H1 (cell line): Measurements from ENCODE around the gene ICAM3. TPM values are rescaled to one million over a fixed set of nuclear protein-coding genes. Genes with fewer than 3 reads are reported as not detected.
"Not testable (repeated sequence)": the region's sequence is repeated elsewhere in the genome, so short reads cannot be mapped to it uniquely, and the experiment has no call there.

Source experiments
- CTCF ChIA-PET: fragments of 300-600 bp; sonication (Branson Sonifier 250); formaldehyde crosslinking; loops from one replicate; lab custom pipeline; 2021; ENCODE audit not compliant: partially characterized antibody; lab: Charles Lee
- POLR2A ChIA-PET: fragments of 300-600 bp; sonication (Branson Sonifier 250); formaldehyde crosslinking; loops from one replicate; lab custom pipeline; 2021; ENCODE audit warnings: inconsistent platforms; ENCODE audit not compliant: partially characterized antibody; lab: Charles Lee
- DNase-seq, 2 experiments: peaks; one replicate each; pipeline versions ENCODE4 v3.0.0 to v3.0.0-alpha.2; 2010 to 2022; ENCODE audit warnings: low spot score in 2 of 2, low read depth in 1 of 2, mixed read lengths in 1 of 2
- FAIRE-seq: peaks from 2 replicates; lab custom pipeline; 2011; peaks lifted over from hg19 to GRCh38; lab: Jason Lieb, UNC
- H2AFZ ChIP-seq: 2 replicates; pipeline ENCODE4 v1.8.1; 2012; ENCODE audit warnings: low read length, inconsistent platforms
- H2AK5ac ChIP-seq: 2 replicates; pipeline ENCODE4 v1.6.1; 2013; ENCODE audit warnings: low read depth, low read length
- H2BK120ac ChIP-seq: replicated peaks from 2 replicates; pipeline ENCODE3; 2013; ENCODE audit warnings: low read depth, low read length, inconsistent platforms
- H2BK12ac ChIP-seq: 2 replicates; pipeline ENCODE4 v1.6.1; 2013; ENCODE audit warnings: low read depth, low read length
- H2BK15ac ChIP-seq: 2 replicates; pipeline ENCODE4 v1.6.1; 2013; ENCODE audit warnings: low read length
- H2BK20ac ChIP-seq: 2 replicates; pipeline ENCODE4 v1.6.1; 2013; ENCODE audit warnings: low read length
- H2BK5ac ChIP-seq: 2 replicates; pipeline ENCODE4 v1.6.1; 2013; ENCODE audit warnings: low read depth, low read length
- H3K14ac ChIP-seq: 2 replicates; pipeline ENCODE4 v1.6.1; 2013; ENCODE audit warnings: inconsistent platforms; ENCODE audit not compliant: insufficient read length
- H3K18ac ChIP-seq: 2 replicates; pipeline ENCODE4 v1.6.1; 2013; ENCODE audit warnings: low read length; ENCODE audit errors: extremely low read depth
- H3K23ac ChIP-seq: 2 replicates; pipeline ENCODE4 v1.6.1; 2013; ENCODE audit warnings: inconsistent platforms; ENCODE audit not compliant: insufficient read length
- H3K23me2 ChIP-seq: 2 replicates; pipeline ENCODE4 v1.6.1; 2013; ENCODE audit warnings: low read depth, low read length
- H3K27ac ChIP-seq: 2 replicates; pipeline ENCODE4 v1.6.1; 2011; ENCODE audit warnings: low read depth, low read length, inconsistent platforms
- H3K27me3 ChIP-seq, 4 experiments: replicated peaks in 1 of 4; 1 replicate in 1 of 4; 2 replicates in 3 of 4; pipeline versions ENCODE4 v1.6.1 to v1.8.1; 2011 to 2013; ENCODE audit warnings: low read length in 3 of 4, mild to moderate bottlenecking in 3 of 4, inconsistent platforms in 2 of 4, mixed read lengths in 2 of 4, moderate library complexity in 1 of 4; ENCODE audit not compliant: control insufficient read depth in 3 of 4, insufficient read depth in 3 of 4; ENCODE audit errors: extremely low read depth in 1 of 4
- H3K36me3 ChIP-seq, 4 experiments: 2 replicates each; pipeline versions ENCODE4 v1.6.1 to v1.8.1; 2011 to 2013; ENCODE audit warnings: mild to moderate bottlenecking in 4 of 4, low read length in 3 of 4, moderate library complexity in 2 of 4, control low read depth in 1 of 4, inconsistent platforms in 1 of 4; ENCODE audit not compliant: insufficient read depth in 4 of 4, control insufficient read depth in 2 of 4
- H3K4ac ChIP-seq: replicated peaks from 2 replicates; pipeline ENCODE3; 2013; ENCODE audit warnings: low read length, low read depth, mixed read lengths, inconsistent platforms; ENCODE audit not compliant: insufficient read length
- H3K4me1 ChIP-seq, 4 experiments: replicated peaks in 1 of 4; 1 replicate in 1 of 4; 2 replicates in 3 of 4; pipeline versions ENCODE4 v1.6.1 to v1.8.1; 2011 to 2013; ENCODE audit warnings: low read length in 3 of 4, inconsistent platforms in 2 of 4, mixed read lengths in 1 of 4; ENCODE audit not compliant: insufficient read depth in 4 of 4, control insufficient read depth in 3 of 4
- H3K4me2 ChIP-seq, 2 experiments: 2 replicates each; pipeline versions ENCODE4 v1.6.1 to v1.8.1; 2011 to 2013; ENCODE audit warnings: low read depth in 2 of 2, low read length in 2 of 2, control low read depth in 1 of 2, inconsistent platforms in 1 of 2, mild to moderate bottlenecking in 1 of 2; ENCODE audit not compliant: insufficient read depth in 1 of 2
- H3K4me3 ChIP-seq, 4 experiments: fragments of 200-600, 300-600 bp in 1 of 4; sonication (generic), shearing (Covaris generic), sonication (Bioruptor Twin) in 1 of 4; 2 replicates each; pipeline versions ENCODE4 v1.5.1 to v1.8.1; 2011 to 2016; ENCODE audit warnings: low read length in 4 of 4, low read depth in 3 of 4, control low read depth in 2 of 4, inconsistent platforms in 2 of 4, mild to moderate bottlenecking in 2 of 4, mixed read lengths in 1 of 4, moderate library complexity in 1 of 4; ENCODE audit not compliant: insufficient read depth in 2 of 4; ENCODE audit errors: extremely low read depth in 1 of 4
- H3K56ac ChIP-seq: replicated peaks from 2 replicates; pipeline ENCODE3; 2013; ENCODE audit warnings: low read depth, mild to moderate bottlenecking, mixed read lengths, low read length, inconsistent platforms; ENCODE audit not compliant: insufficient read length
- H3K79me1 ChIP-seq: 2 replicates; pipeline ENCODE4 v1.6.1; 2013; ENCODE audit warnings: low read depth, low read length, control low read depth
- H3K79me2 ChIP-seq, 2 experiments: 2 replicates each; pipeline versions ENCODE4 v1.6.1 to v1.8.1; 2012 to 2013; ENCODE audit warnings: low read length in 2 of 2, mild to moderate bottlenecking in 2 of 2, inconsistent platforms in 1 of 2; ENCODE audit not compliant: insufficient read depth in 2 of 2, control insufficient read depth in 1 of 2
- H3K9ac ChIP-seq, 4 experiments: replicated peaks in 1 of 4; 1 replicate in 1 of 4; 2 replicates in 3 of 4; pipeline versions ENCODE4 v1.6.1 to v1.8.1; 2011 to 2013; ENCODE audit warnings: low read depth in 3 of 4, low read length in 3 of 4, control low read depth in 2 of 4, mild to moderate bottlenecking in 2 of 4, moderate library complexity in 2 of 4, inconsistent platforms in 1 of 4; ENCODE audit errors: extremely low read depth in 1 of 4
- H3K9me3 ChIP-seq, 2 experiments: 2 replicates each; pipeline versions ENCODE4 v1.6.1 to v1.8.1; 2012 to 2013; ENCODE audit warnings: mild to moderate bottlenecking in 2 of 2, moderate library complexity in 2 of 2, control low read depth in 1 of 2, inconsistent platforms in 1 of 2, low read depth in 1 of 2, low read length in 1 of 2, mixed read lengths in 1 of 2; ENCODE audit not compliant: insufficient read depth in 2 of 2
- H4K20me1 ChIP-seq, 2 experiments: replicated peaks in 1 of 2; 2 replicates each; pipeline versions ENCODE3 to v1.8.1; 2011 to 2013; ENCODE audit warnings: inconsistent platforms in 2 of 2, low read length in 2 of 2, mild to moderate bottlenecking in 1 of 2; ENCODE audit not compliant: insufficient read depth in 2 of 2, control insufficient read depth in 1 of 2
- H4K5ac ChIP-seq: 2 replicates; pipeline ENCODE4 v1.6.1; 2013; ENCODE audit warnings: low read length, low read depth, mixed read lengths, inconsistent platforms; ENCODE audit not compliant: insufficient read length
- H4K8ac ChIP-seq: 2 replicates; pipeline ENCODE4 v1.8.0; 2013; ENCODE audit warnings: mild to moderate bottlenecking, moderate library complexity, low read length, inconsistent platforms; ENCODE audit not compliant: insufficient read depth; ENCODE audit errors: extremely low read depth
- H4K91ac ChIP-seq: replicated peaks from 2 replicates; pipeline ENCODE3; 2013; ENCODE audit warnings: low read length, mixed read lengths, inconsistent platforms; ENCODE audit not compliant: insufficient read length
- RFX5 ChIP-seq: IDR thresholded peaks from 2 replicates; pipeline ENCODE4 v1.6.1; 2011; ENCODE audit warnings: low read depth, low read length, improper control_type of control experiment, borderline replicate concordance
- RNF2 ChIP-seq: fragments of 200-900, 300-1000 bp; sonication (generic); IDR thresholded peaks from 2 replicates; pipeline ENCODE4 v1.7.1; 2016; ENCODE audit warnings: borderline replicate concordance, low read depth, mild to moderate bottlenecking, antibody characterized with exemption, low read length; ENCODE audit not compliant: poor library complexity, severe bottlenecking; ENCODE audit errors: missing control alignments
- SRF ChIP-seq: IDR thresholded peaks from 2 replicates; pipeline ENCODE4 v1.6.1; 2011; ENCODE audit warnings: mild to moderate bottlenecking, low read depth, low read length, moderate library complexity
- WGBS, 2 experiments: shearing (Covaris generic) in 1 of 2; methylation state at CpG; one replicate each; pipeline versions ENCODE4 v1.1.6 to v1.1.7; 2013 to 2015; ENCODE audit warnings: low lambda C conversion rate in 2 of 2, mixed read lengths in 2 of 2, inconsistent platforms in 1 of 2, low coverage in 1 of 2, missing lambda C conversion rate in 1 of 2; ENCODE audit not compliant: insufficient replicate concordance in 2 of 2, insufficient coverage in 1 of 2, insufficient read length in 1 of 2; ENCODE audit errors: extremely low coverage in 1 of 2, missing lambda C conversion rate in 1 of 2; 5-methylcytosine and 5-hydroxymethylcytosine counted together
- polyA plus RNA-seq, 7 experiments: library from polyadenylated mRNA; depleted of rRNA in 3 of 7; stranded (reverse) in 5 of 7; unstranded in 2 of 7; fragments of >200 nt in 5 of 7; fragments of 200-250 nt in 2 of 7; gene quantifications; 1 replicate in 5 of 7; 2 replicates in 1 of 7; 4 replicates in 1 of 7; pipeline versions ENCODE4 v1.2.1 to v1.2.3, GENCODE V29; 2011 to 2013; ENCODE audit warnings: missing spikeins in 2 of 7, mixed read lengths in 2 of 7
- total RNA-seq: library from RNA; stranded (reverse); fragmentation: NEBNext Ultra II Directional; extraction: Animal tissue kit (Norgen Biotek cat#: 25700); gene quantifications from 2 replicates; pipeline ENCODE4 v1.2.1, GENCODE V29; 2021

ICAM3 gene
- total and polyA plus RNA-seq, 2 of the 8 experiments (the other 6 are each of a cell fraction or from before 2014, with no cell fraction given): 15.4 to 16.5 TPM

- no peak for TF ChIP-seq SRF
- no peak for TF ChIP-seq RFX5
- TF ChIP-seq RNF2: no peak
Measured at GRCh38 chr19:10338940-10339339, 484 bp downstream of the ICAM3 start (continued).

- H3K79me1 ChIP-seq, H3K27me3 ChIP-seq, FAIRE-seq, H2BK12ac ChIP-seq, H3K4me2 ChIP-seq, H2BK5ac ChIP-seq, H3K23ac ChIP-seq, H4K20me1 ChIP-seq, H3K14ac ChIP-seq, H2AK5ac ChIP-seq, H3K9me3 ChIP-seq, H3K27ac ChIP-seq, H2BK15ac ChIP-seq, H4K91ac ChIP-seq, H3K4me3 ChIP-seq, H3K4ac ChIP-seq, H2BK120ac ChIP-seq, H2AFZ ChIP-seq, H3K18ac ChIP-seq, H2BK20ac ChIP-seq, H4K8ac ChIP-seq, H3K36me3 ChIP-seq, H3K56ac ChIP-seq, H4K5ac ChIP-seq, H3K9ac ChIP-seq, DNase-seq: not testable (repeated sequence)
- Histone ChIP-seq H3K4me1 (peaks cover 0 to 24% (median 11%) of the 10 kb centered on the region in 4 experiments; a peak in 6 of 7 replicates), H3K23me2 (peaks cover 13% of the 10 kb centered on the region), H3K79me2 (peaks cover 5 to 13% of the 10 kb centered on the region in 2 experiments)
- WGBS, 2 experiments: 90% methylated on average over 6 of the region's 9 CpGs; no CpG with 5 or more reads in 1 of the 2 experiments
- CTCF ChIA-PET: interaction anchor here (0.6 to 2.9 kb wide), 8 partner anchors 17 to 223 kb away, joined by 3 to 18 read pairs (median 4); partner anchors contain the start of genes ICAM4 and ICAM5
- POLR2A ChIA-PET: interaction anchor here (0.7 to 2.7 kb wide), 4 partner anchors 14 to 230 kb away, joined by 3 to 9 read pairs (median 4); partner anchors contain the start of gene PPAN
Measured at GRCh38 chr19:10336725-10337124, 2.7 kb downstream of the ICAM3 start.
